GM19463 (cell line): Measurements from ENCODE around the gene ATP13A5.

Experiments
- ATAC-seq: cut with Tn5 transposase; IDR thresholded peaks from one replicate; pipeline ENCODE4 v1.9.1; 2021; ENCODE audit warnings: mild to moderate bottlenecking, moderate library complexity; ENCODE audit not compliant: unreplicated experiment

Gene ATP13A5

GRCh38 chr3:193346259-193346658, 32.3 kb downstream of the ATP13A5 start:
- no peak for ATAC-seq

GRCh38 chr3:193345431-193345830, 33.1 kb downstream of the ATP13A5 start:
- no peak for ATAC-seq

- ATAC-seq = no peak
Observed at GRCh38 chr3:193344486-193344885, 34.1 kb downstream of the ATP13A5 start.

- no peak for ATAC-seq
Observed at GRCh38 chr3:193343726-193344222, 34.8 kb downstream of the ATP13A5 start.

- ATAC-seq = no peak
Observed at GRCh38 chr3:193342551-193342950, 36.0 kb downstream of the ATP13A5 start.

GRCh38 chr3:193335031-193335430, 43.5 kb downstream of the ATP13A5 start:
- no peak for ATAC-seq

- ATAC-seq = no peak
Observed at GRCh38 chr3:193333229-193333628, 45.3 kb downstream of the ATP13A5 start.

DNA sequence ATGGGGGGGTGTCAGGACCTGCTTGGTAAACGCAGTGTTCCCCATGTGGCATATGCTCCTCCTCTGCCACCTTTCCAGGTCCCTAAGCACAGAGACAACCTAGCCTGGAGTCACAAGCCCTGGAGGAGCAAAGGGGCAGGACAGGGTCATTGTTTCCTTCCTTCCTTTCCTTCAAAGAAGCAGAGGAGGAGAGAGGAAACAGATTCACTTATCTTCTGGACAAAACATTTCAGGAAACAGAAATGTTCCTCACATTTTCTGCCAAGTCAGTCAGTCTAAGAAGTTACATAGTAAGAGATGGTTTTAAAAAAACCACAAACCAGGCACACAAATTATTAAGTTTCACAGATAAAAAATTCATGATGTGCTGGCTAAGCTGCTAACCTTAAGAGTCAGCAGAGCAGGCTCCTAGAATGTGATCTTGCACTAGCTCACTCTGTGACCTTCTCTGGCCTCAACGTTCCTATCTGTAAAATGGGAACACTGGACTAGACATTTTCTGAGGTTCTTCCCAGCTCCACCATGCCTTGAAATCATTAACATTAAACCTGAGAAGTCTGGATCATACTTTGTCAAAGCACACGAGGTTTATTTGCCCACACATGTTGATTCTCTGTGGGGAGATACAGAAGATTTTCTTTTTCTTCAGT, 47.9 kb downstream of the ATP13A5 start:
- ATAC-seq = no peak

GRCh38 chr3:193317682-193318300, 60.8 kb downstream of the ATP13A5 start:
- no peak for ATAC-seq

GRCh38 chr3:193314161-193314560, 64.4 kb downstream of the ATP13A5 start:
- ATAC-seq = no peak

GRCh38 chr3:193313061-193313958, 65.2 kb downstream of the ATP13A5 start:
- ATAC-seq = no peak

GRCh38 chr3:193310914-193311723, 67.4 kb downstream of the ATP13A5 start:
- no peak for ATAC-seq

DNA sequence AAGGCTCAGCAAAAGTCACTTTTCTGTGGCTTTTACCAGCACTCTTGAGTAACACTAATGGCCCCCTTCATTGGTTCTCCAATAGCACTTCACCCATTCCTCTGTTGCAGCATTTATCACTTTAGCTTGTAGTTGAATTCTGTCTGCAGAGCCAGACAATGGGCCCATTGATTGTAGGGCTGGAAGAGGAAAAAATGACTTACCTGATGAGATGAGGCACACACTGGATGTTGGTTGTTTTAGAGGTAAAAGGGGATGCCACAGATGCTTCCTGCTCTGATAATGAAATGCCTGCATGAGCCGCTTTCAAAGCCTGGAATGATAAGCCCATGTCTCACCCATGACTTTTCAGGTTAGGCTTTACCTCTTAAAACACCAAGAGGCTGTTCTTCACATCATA, 73.2 kb downstream of the ATP13A5 start:
- ATAC-seq = no peak

- ATAC-seq = no peak
Observed at GRCh38 chr3:193301433-193301832, 77.1 kb downstream of the ATP13A5 start.

DNA sequence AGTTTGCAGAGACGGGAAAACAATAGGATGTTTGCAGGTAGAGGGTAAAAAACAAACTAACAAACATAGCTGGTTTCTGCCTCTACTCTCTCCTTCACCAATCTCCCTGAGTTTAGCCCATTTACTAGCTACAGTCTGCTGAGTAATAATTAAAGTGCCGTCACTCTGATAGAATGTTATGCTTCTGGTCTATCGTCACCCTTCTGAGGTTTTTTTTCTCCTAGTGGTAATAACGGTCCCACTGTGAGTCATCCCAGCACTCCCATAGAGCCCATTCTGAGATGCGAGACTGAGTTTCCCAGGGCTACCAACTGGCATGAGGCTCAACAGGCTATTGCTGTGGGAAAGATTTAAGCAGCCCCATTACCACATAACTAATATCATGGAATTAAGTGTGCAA, 81.1 kb downstream of the ATP13A5 start:
- no peak for ATAC-seq

DNA sequence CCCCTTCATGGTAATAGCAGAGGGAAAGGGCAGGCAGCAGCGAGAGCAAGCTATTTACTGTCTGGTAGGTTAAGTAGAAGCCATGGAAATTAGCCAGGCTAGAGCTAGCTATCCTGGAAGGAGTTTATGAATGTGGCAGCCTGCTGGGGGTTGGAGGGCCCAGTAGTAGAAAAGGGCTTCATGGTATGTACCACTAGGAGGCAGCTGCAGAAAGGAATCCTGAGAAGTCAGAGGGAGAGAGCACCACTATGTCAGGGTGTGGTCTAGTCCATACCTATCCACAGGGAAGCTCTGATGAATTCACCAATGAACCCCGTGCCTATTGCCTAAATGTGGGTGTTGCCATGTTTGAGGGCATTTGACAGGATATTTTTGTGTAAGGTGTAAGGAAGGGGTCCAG, 82.6 kb downstream of the ATP13A5 start:
- no peak for ATAC-seq

- ATAC-seq = no peak
Observed at GRCh38 chr3:193292386-193292785, 86.2 kb downstream of the ATP13A5 start.

DNA sequence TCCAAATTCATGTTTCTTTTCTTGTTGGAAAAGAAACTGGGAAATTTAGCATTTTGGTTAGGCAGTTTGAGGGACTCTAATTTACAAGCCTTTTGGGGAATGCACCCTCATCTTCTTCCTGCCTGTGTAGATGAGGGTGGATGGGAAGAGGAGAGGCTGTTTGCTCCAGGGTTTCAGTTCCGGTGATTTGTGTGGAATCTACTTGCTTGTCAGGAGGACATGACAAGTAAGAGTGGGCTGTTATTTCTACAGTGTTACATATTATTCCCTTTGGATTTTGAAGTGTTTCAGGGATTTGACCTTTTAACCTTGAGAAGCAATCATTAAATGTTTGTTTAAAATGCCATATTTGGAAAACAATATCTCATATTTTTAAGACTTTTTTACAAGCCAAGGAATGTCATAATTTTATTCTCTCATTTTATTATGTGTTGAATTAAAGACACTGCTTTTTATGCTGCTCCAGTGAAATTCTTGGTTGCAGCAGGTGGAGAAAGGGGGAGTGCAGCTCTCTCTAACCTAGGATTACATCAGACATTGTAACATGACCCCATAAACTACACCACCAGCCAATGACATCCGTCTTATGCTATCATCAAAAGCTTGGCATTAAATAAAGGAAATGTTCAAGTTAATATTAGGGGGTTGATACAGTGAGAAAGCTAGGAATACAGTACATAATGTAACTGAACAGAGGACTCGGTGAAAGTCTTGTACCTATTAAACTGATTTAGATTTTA, 107.3 kb downstream of the ATP13A5 start:
- ATAC-seq = no peak

- ATAC-seq = no peak
Observed at GRCh38 chr3:193270451-193270850, 108.1 kb downstream of the ATP13A5 start.
